PFSK-1 (cell line): Measurements from ENCODE around the gene LSM14B.

Source experiments
- FOXP2 ChIP-seq: optimal IDR thresholded peaks from 2 replicates; pipeline ENCODE3; 2011; ENCODE audit warnings: borderline replicate concordance, control low read depth, inconsistent platforms; ENCODE audit not compliant: insufficient read depth; ENCODE audit errors: extremely low read length, extremely low read depth
- POLR2AphosphoS5 ChIP-seq: IDR thresholded peaks from 2 replicates; pipeline ENCODE4 v1.6.1; 2012; ENCODE audit warnings: low read depth, mild to moderate bottlenecking, control low read depth, low read length, moderate library complexity
- SIN3A ChIP-seq: IDR thresholded peaks from 2 replicates; pipeline ENCODE4 v1.6.1; 2012; ENCODE audit warnings: mild to moderate bottlenecking, low read length, moderate library complexity, borderline replicate concordance; ENCODE audit not compliant: insufficient read depth
- TAF1 ChIP-seq: IDR thresholded peaks from 2 replicates; pipeline ENCODE4 v1.6.1; 2012; ENCODE audit warnings: low read length, control low read depth, borderline replicate concordance; ENCODE audit not compliant: insufficient read depth
- TF ChIP-seq, protein P1 (sequence below), 2 experiments: IDR thresholded peaks; 2 replicates each; pipeline versions ENCODE4 v1.6.1 to v1.8.0; 2011 to 2012; ENCODE audit warnings: low read depth in 2 of 2, low read length in 2 of 2, control low read depth in 1 of 2, inconsistent platforms in 1 of 2, mild to moderate bottlenecking in 1 of 2, moderate library complexity in 1 of 2; ENCODE audit not compliant: insufficient read depth in 1 of 2

The LSM14B gene

DNA sequence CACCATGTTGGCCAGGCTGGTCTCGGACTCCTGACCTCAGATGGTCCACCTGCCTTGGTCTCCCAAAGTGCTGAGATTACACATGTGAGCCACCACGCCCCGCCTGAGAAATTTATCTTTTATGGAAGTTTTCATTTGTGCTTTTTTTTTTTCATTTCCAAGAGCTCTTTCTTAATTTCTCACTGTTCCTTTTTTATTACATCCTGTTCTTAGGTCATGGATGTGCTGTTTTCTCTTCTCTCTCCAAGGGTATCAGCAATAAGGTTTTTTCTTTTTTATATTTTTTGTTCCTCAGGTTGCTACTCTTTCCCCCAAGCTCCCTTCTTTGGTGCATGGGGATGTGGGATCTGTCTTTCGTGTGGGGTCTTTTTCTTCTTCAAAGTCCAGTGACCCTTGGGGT is 21.2 kb upstream of the LSM14B start:
- TF ChIP-seq, protein P1, sequence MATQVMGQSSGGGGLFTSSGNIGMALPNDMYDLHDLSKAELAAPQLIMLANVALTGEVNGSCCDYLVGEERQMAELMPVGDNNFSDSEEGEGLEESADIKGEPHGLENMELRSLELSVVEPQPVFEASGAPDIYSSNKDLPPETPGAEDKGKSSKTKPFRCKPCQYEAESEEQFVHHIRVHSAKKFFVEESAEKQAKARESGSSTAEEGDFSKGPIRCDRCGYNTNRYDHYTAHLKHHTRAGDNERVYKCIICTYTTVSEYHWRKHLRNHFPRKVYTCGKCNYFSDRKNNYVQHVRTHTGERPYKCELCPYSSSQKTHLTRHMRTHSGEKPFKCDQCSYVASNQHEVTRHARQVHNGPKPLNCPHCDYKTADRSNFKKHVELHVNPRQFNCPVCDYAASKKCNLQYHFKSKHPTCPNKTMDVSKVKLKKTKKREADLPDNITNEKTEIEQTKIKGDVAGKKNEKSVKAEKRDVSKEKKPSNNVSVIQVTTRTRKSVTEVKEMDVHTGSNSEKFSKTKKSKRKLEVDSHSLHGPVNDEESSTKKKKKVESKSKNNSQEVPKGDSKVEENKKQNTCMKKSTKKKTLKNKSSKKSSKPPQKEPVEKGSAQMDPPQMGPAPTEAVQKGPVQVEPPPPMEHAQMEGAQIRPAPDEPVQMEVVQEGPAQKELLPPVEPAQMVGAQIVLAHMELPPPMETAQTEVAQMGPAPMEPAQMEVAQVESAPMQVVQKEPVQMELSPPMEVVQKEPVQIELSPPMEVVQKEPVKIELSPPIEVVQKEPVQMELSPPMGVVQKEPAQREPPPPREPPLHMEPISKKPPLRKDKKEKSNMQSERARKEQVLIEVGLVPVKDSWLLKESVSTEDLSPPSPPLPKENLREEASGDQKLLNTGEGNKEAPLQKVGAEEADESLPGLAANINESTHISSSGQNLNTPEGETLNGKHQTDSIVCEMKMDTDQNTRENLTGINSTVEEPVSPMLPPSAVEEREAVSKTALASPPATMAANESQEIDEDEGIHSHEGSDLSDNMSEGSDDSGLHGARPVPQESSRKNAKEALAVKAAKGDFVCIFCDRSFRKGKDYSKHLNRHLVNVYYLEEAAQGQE (IDR thresholded peaks at IDR 0.05; ENCODE audit: insufficient read depth in 1 of 2, low read depth in 2 of 2, low read length in 2 of 2) = no peak
- TF ChIP-seq SIN3A = no peak
- TF ChIP-seq FOXP2 = no peak
- no peak for TF ChIP-seq TAF1
- no peak for TF ChIP-seq POLR2AphosphoS5

DNA sequence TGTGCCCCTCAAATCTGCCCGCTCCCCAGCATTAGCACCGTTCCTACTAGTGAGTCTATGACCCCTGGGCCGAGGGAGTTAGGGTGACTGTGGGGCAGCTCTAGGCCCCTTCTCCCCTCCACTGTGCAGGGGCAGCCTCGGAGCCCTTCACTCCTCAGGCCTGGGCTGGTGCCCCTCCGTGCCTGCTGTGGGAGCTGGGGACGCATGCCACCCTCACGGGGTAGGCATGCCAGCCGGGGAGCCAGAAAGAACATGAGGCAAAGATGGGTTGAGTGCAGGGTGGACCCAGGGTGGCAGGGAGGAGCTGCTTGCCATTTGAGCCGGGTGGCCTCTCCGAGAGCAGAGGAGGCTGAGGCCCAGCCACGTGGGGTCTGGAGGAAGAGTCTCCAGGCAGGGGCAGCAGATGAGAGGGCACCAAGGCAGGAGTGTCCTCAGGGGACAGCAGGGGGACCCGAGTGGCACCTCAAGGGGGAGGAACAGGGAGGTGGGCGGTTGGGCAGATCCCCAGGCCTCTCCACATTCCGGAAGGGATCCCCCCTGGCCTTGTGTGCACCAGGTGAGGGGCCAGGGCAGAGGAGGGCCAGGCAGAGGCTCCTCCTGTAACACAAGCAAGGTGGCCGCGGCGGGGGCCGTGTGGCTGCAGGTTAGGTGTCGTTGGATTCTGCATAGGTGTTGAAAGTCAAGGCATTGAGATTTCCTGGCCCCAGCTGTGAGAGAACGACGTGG is 18.6 kb upstream of the LSM14B start:
- no peak for TF ChIP-seq POLR2AphosphoS5
- TF ChIP-seq FOXP2 = no peak
- TF ChIP-seq, protein P1 (IDR thresholded peaks at IDR 0.05; ENCODE audit: insufficient read depth in 1 of 2, low read depth in 2 of 2, low read length in 2 of 2) = no peak
- no peak for TF ChIP-seq SIN3A
- no peak for TF ChIP-seq TAF1

DNA sequence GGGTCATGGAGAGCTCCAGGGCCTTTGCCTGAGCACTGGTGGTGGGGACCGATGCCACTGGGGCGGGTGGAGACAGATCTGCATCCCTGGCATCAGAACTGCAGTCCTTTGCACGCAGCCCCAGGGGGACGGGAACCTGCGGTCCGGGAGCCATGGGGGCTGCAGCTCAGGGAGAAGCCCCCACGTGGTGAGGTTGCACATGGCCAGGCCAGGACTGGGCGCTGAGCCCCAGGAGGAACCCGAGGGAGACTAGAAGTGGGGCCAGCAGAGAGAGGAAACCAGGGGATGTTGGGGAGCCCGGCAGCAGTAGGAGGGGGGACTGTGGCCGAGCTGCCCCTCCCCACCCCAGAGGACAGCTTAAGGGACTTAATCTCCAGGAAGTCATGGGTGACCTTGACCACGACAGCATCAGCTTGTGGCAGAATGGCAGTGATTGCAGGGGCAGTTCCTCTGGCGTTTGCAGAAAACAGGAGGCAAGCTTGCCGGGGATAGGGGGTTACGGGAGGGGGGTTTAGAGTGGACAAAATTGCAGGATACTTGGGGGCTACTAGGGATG is 18.0 kb upstream of the LSM14B start:
- TF ChIP-seq SIN3A = no peak
- no peak for TF ChIP-seq POLR2AphosphoS5
- no peak for TF ChIP-seq TAF1
- no peak for TF ChIP-seq FOXP2
- TF ChIP-seq, protein P1 (IDR thresholded peaks at IDR 0.05; ENCODE audit: insufficient read depth in 1 of 2, low read depth in 2 of 2, low read length in 2 of 2) = no peak

DNA sequence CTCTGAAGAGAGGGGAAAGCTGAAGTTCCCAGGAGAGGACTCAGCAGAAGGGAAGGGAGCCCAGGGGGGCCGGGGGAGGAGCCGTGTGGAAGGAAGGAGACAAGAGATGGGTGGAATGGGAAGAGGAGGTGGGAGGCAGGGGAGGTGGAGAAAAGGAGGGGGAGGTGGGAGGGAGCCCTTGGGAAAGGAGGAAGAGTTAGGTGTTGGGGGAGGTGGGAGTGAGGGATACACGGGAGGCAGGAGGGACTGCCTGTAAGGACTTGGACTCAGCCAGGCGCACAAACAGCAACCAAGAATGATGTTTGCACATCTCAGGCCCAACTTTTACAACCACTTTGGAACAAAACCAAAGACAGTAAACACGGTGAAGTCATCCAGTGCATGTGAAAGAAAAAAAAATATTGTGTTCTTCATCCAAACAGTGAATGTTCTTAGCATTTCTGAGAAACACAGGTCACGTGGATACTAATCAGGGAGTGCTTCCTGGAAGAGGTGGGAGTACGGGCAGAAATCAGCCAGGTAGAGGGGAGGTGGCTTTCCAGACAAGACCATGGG is 17.4 kb upstream of the LSM14B start:
- TF ChIP-seq, protein P1 (IDR thresholded peaks at IDR 0.05; ENCODE audit: insufficient read depth in 1 of 2, low read depth in 2 of 2, low read length in 2 of 2) = no peak
- TF ChIP-seq FOXP2 (no peak), TAF1 (no peak), SIN3A (no peak), POLR2AphosphoS5 (no peak)
